ENCODE measurements around the gene C18orf32. TPM values are rescaled to one million over a fixed set of nuclear protein-coding genes. Genes with fewer than 3 reads are reported as not detected.

The C18orf32 gene
- 24.4 and 26.7 TPM in 2 replicates for total RNA-seq (2021)
- long read RNA-seq, full-length matches to known transcripts = 82 of 84 reads
- long read RNA-seq, partial matches to known transcripts = 0 of 84 reads
- long read RNA-seq, other reads (novel, unspliced or antisense) = 2 of 84 reads

DNA sequence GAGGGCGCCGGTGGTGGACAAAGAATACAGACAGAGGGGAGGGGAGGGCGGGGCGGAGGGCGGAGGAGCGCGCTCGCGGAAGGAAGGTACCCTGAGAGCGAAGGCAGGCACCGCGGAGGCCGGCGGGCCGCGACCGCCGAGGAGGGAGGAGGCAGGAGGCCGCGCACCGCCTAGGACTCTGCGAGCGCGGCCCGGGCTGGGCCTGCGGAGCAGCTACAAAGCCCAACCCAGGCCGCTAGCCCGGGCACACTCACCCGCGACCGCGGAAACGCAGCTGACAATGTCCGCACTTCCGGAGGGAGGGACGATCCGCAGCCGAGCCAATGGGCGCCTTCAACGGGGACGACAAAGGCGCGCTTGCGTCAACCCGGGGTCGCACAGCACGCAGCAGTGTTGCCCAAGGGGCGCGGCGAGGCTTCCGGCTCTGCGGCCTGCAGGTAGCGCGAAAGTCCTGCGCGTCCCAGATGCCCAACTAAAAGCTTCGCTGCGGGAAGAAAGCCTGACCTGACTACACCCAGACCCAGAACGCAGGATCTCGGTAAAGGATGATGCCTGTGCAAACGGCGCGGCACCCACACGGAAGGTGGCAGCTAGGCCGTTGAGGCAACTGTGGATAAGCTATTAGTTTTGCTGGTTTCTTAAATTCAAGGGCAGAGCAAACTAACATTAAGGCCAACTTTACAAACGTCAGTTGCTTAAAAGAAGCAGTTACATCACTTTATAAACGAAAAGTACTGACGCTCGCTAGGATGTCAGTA lies at the start of gene C18orf32:
Gene C18orf32 (minus strand): TSS at position 282 of the 758 bp plus-strand sequence. CDS start 3,486 bp downstream, outside the sequence.
- Mint-ChIP-seq H3K4me1 (peaks cover 40 to 48% of the 10 kb centered on the region in 2 experiments), H3K27ac (peak within 1 kb of the TSS; percentile 74 to 99 (median 97); a peak in 6 of 7 replicates), H3K9me3 (no peaks in the 10 kb centered on the region), H3K27me3 (ENCODE audit: low read depth) (no peaks in the 10 kb centered on the region; the same call in 1 of the 2 replicates), H3K4me3 (peak within 1 kb of the TSS; percentile 91 to 96), H3K36me3 (ENCODE audit: insufficient read depth in 1 of 3, low read depth in 3 of 3) (peaks cover 43 to 59% (median 52%) of the 10 kb centered on the region in 3 experiments)
- DNase-seq = peak; percentile 97
- H3K18ac ChIP-seq (ENCODE audit: insufficient read length, low read depth, low read length) = no peak within 1 kb of the TSS
- H3K56ac ChIP-seq (ENCODE audit: insufficient read length, low read depth, low read length) = no peak within 1 kb of the TSS
- H4K5ac ChIP-seq (ENCODE audit: insufficient read length, low read depth, low read length) = no peak within 1 kb of the TSS
- no peak within 1 kb of the TSS for H3K23ac ChIP-seq (ENCODE audit: insufficient read length, low read depth, low read length)
- no peak within 1 kb of the TSS for H2AFZ ChIP-seq (ENCODE audit: low read length)
- H2BK20ac ChIP-seq (ENCODE audit: low read depth, low read length, poor library complexity, severe bottlenecking) = no peak within 1 kb of the TSS
- no peak within 1 kb of the TSS for H4K8ac ChIP-seq (replicated peaks; ENCODE audit: insufficient read length, low read depth, low read length)
- peak within 1 kb of the TSS; percentile 96 for H3K4me2 ChIP-seq (ENCODE audit: insufficient read depth, insufficient read length, low read length)
- peak within 1 kb of the TSS; percentile 89 for H3K9ac ChIP-seq (ENCODE audit: extremely low read depth, insufficient read length, low read length)
- H3K79me2 ChIP-seq (ENCODE audit: insufficient read depth, low read length) = peaks cover 15% of the 10 kb centered on the region
- H3K27me3 ChIP-seq (ENCODE audit: insufficient read depth, low read length) = no peaks in the 10 kb centered on the region
- H3K9me3 ChIP-seq (ENCODE audit: control insufficient read depth, low read depth, low read length) = no peaks in the 10 kb centered on the region
- H3K23me2 ChIP-seq (ENCODE audit: insufficient read length, low read depth, low read length, poor library complexity, severe bottlenecking) = peaks cover 3% of the 10 kb centered on the region
- H2BK5ac ChIP-seq (ENCODE audit: insufficient read length, low read length) = no peak within 1 kb of the TSS
- H4K20me1 ChIP-seq (ENCODE audit: control insufficient read depth, insufficient read depth, insufficient read length) = no peaks in the 10 kb centered on the region
- no peaks in the 10 kb centered on the region for H3K79me1 ChIP-seq (ENCODE audit: insufficient read depth, low read depth, low read length, poor library complexity, severe bottlenecking)
- H3T11ph ChIP-seq (ENCODE audit: low read length) = no peak within 1 kb of the TSS
- H2BK120ac ChIP-seq (ENCODE audit: low read depth, low read length, poor library complexity, severe bottlenecking) = no peak within 1 kb of the TSS
- no peak within 1 kb of the TSS for H2AK5ac ChIP-seq (ENCODE audit: insufficient read length, low read length)
- 0 out of 2 replicates have a peak, but pooled peaks cover 2% of the 10 kb centered on the region for H3K4me1 ChIP-seq (ENCODE audit: insufficient read depth, low read length)
- peak within 1 kb of the TSS; percentile 46 for H3K27ac ChIP-seq (ENCODE audit: insufficient read length, low read depth, low read length)
- no peak within 1 kb of the TSS for H3K4ac ChIP-seq (ENCODE audit: low read depth, low read length)
- H2BK12ac ChIP-seq (ENCODE audit: insufficient read length, low read depth, low read length) = no peak within 1 kb of the TSS
- no peak within 1 kb of the TSS for H2BK15ac ChIP-seq (ENCODE audit: low read depth, low read length)
- TF ChIP-seq, protein P1, sequence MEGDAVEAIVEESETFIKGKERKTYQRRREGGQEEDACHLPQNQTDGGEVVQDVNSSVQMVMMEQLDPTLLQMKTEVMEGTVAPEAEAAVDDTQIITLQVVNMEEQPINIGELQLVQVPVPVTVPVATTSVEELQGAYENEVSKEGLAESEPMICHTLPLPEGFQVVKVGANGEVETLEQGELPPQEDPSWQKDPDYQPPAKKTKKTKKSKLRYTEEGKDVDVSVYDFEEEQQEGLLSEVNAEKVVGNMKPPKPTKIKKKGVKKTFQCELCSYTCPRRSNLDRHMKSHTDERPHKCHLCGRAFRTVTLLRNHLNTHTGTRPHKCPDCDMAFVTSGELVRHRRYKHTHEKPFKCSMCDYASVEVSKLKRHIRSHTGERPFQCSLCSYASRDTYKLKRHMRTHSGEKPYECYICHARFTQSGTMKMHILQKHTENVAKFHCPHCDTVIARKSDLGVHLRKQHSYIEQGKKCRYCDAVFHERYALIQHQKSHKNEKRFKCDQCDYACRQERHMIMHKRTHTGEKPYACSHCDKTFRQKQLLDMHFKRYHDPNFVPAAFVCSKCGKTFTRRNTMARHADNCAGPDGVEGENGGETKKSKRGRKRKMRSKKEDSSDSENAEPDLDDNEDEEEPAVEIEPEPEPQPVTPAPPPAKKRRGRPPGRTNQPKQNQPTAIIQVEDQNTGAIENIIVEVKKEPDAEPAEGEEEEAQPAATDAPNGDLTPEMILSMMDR (conservative IDR thresholded peaks at IDR 0.05) = no peak
- peak within 1 kb of the TSS; percentile 72; the same call in 1 of the 2 replicates for H3K14ac ChIP-seq (ENCODE audit: insufficient read depth, low read length)
- WGBS (ENCODE audit: extremely low coverage, insufficient read length, low lambda C conversion rate) = no CpG with 5 or more reads among the region's 69 CpGs
- no peak within 1 kb of the TSS for H4K91ac ChIP-seq (ENCODE audit: insufficient read length, low read depth, low read length)

All from H9 (cell line).